ENCODE measurements around the gene FGFRL1.

The FGFRL1 gene

GRCh38 chr4:963276-964225 is 47.9 kb upstream of the FGFRL1 start:
- TF ChIP-seq EZH2 (IDR thresholded peaks at IDR 0.05; ENCODE audit: borderline replicate concordance, low read length) = no peak
- TF ChIP-seq, protein P1, sequence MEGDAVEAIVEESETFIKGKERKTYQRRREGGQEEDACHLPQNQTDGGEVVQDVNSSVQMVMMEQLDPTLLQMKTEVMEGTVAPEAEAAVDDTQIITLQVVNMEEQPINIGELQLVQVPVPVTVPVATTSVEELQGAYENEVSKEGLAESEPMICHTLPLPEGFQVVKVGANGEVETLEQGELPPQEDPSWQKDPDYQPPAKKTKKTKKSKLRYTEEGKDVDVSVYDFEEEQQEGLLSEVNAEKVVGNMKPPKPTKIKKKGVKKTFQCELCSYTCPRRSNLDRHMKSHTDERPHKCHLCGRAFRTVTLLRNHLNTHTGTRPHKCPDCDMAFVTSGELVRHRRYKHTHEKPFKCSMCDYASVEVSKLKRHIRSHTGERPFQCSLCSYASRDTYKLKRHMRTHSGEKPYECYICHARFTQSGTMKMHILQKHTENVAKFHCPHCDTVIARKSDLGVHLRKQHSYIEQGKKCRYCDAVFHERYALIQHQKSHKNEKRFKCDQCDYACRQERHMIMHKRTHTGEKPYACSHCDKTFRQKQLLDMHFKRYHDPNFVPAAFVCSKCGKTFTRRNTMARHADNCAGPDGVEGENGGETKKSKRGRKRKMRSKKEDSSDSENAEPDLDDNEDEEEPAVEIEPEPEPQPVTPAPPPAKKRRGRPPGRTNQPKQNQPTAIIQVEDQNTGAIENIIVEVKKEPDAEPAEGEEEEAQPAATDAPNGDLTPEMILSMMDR (IDR thresholded peaks at IDR 0.05; ENCODE audit: low read length) = no peak
- Histone ChIP-seq H3K27ac (ENCODE audit: low read depth, low read length, poor library complexity, severe bottlenecking) (no peak overlapping the region), H3F3A (ENCODE audit: insufficient read depth, low read length) (no peaks in the 10 kb centered on the region), H3K9me2 (ENCODE audit: low read depth, low read length) (no peaks in the 10 kb centered on the region), H3K4me3 (ENCODE audit: low read depth, low read length, poor library complexity, severe bottlenecking) (no peak overlapping the region), H3K79me2 (ENCODE audit: insufficient read depth, low read length) (no peaks in the 10 kb centered on the region), H3K9me3 (ENCODE audit: low read length) (no peaks in the 10 kb centered on the region), H3K9ac (ENCODE audit: low read length) (no peak overlapping the region), H3K4me1 (ENCODE audit: insufficient read depth, low read length, severe bottlenecking) (peaks cover 3% of the 10 kb centered on the region), H2AFZ (ENCODE audit: low read length) (no peak overlapping the region), H3K36me3 (ENCODE audit: insufficient read depth, low read length) (no peaks in the 10 kb centered on the region), H3K27me3 (ENCODE audit: insufficient read depth, low read length) (no peaks in the 10 kb centered on the region), H4K20me1 (ENCODE audit: insufficient read depth, low read length) (no peaks in the 10 kb centered on the region), H3K4me2 (ENCODE audit: low read length) (no peak overlapping the region)

DNA sequence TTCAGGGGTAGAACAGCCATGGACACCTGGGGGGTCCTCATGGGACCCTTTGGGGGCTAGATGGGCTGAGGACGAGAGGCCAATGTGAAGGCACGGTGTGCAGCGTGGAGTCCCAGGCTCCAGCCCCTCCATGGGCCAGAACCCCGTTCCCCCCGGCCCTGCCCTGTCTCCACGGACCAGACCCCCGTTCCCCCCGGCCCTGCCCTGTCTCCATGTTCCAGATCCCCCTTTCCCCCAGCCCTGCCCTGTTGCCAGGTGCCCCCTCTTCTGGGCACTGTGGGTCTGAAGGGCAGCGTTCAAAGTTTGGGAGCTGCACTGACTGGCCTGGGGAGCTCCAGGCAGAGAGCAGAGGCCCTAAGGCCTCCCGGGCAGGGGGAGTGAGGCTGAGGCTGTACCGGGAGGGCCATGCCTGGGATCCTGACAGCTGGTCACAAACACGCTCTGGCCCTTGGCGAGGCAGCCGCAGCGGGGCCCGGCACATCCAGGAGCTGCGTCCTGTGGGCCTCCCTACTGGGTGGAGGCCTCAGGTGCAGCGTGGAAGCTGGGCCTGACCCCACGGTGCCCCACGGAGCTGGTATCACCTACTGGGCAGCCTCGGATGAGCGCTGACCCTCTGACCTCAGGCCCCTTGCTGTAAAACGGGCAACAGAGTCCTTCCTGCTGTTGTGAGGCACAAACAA is 46.9 kb upstream of the FGFRL1 start:
- H3K79me2 ChIP-seq (ENCODE audit: insufficient read depth, low read length) = no peaks in the 10 kb centered on the region
- H3K9me2 ChIP-seq (ENCODE audit: low read depth, low read length) = no peaks in the 10 kb centered on the region
- H2AFZ ChIP-seq (ENCODE audit: low read length) = no peak overlapping the region
- H3K9me3 ChIP-seq (ENCODE audit: low read length) = no peaks in the 10 kb centered on the region
- H3K4me1 ChIP-seq (ENCODE audit: insufficient read depth, low read length, severe bottlenecking) = peaks cover 3% of the 10 kb centered on the region
- no peak overlapping the region for H3K27ac ChIP-seq (ENCODE audit: low read depth, low read length, poor library complexity, severe bottlenecking)
- no peak overlapping the region for H3K9ac ChIP-seq (ENCODE audit: low read length)
- H4K20me1 ChIP-seq (ENCODE audit: insufficient read depth, low read length) = no peaks in the 10 kb centered on the region
- no peak overlapping the region for H3K4me3 ChIP-seq (ENCODE audit: low read depth, low read length, poor library complexity, severe bottlenecking)
- TF ChIP-seq EZH2 (IDR thresholded peaks at IDR 0.05; ENCODE audit: borderline replicate concordance, low read length) = no peak
- TF ChIP-seq, protein P1 (IDR thresholded peaks at IDR 0.05; ENCODE audit: low read length) = no peak
- no peaks in the 10 kb centered on the region for H3F3A ChIP-seq (ENCODE audit: insufficient read depth, low read length)
- no peak overlapping the region for H3K4me2 ChIP-seq (ENCODE audit: low read length)
- no peaks in the 10 kb centered on the region for H3K36me3 ChIP-seq (ENCODE audit: insufficient read depth, low read length)
- H3K27me3 ChIP-seq (ENCODE audit: insufficient read depth, low read length) = no peaks in the 10 kb centered on the region

- TF ChIP-seq, protein P1 (IDR thresholded peaks at IDR 0.05; ENCODE audit: low read length) = no peak
- TF ChIP-seq EZH2 (IDR thresholded peaks at IDR 0.05; ENCODE audit: borderline replicate concordance, low read length) = no peak
- Histone ChIP-seq H2AFZ (ENCODE audit: low read length) (no peak overlapping the region), H3K4me1 (ENCODE audit: insufficient read depth, low read length, severe bottlenecking) (peaks cover 3% of the 10 kb centered on the region), H3K4me3 (ENCODE audit: low read depth, low read length, poor library complexity, severe bottlenecking) (no peak overlapping the region), H3K79me2 (ENCODE audit: insufficient read depth, low read length) (no peaks in the 10 kb centered on the region), H3F3A (ENCODE audit: insufficient read depth, low read length) (no peaks in the 10 kb centered on the region), H3K27me3 (ENCODE audit: insufficient read depth, low read length) (no peaks in the 10 kb centered on the region), H3K36me3 (ENCODE audit: insufficient read depth, low read length) (no peaks in the 10 kb centered on the region), H3K9me3 (ENCODE audit: low read length) (no peaks in the 10 kb centered on the region), H3K9ac (ENCODE audit: low read length) (no peak overlapping the region), H3K27ac (ENCODE audit: low read depth, low read length, poor library complexity, severe bottlenecking) (no peak overlapping the region), H4K20me1 (ENCODE audit: insufficient read depth, low read length) (no peaks in the 10 kb centered on the region), H3K4me2 (ENCODE audit: low read length) (no peak overlapping the region), H3K9me2 (ENCODE audit: low read depth, low read length) (no peaks in the 10 kb centered on the region)
Observed at GRCh38 chr4:965048-965765, 46.2 kb upstream of the FGFRL1 start.

Measured in OCI-LY1 (cell line).